Central memory CD8-positive, alpha-beta T cell (primary cell): ENCODE results near the gene MUC22.

Experiments used
- ATAC-seq: fragments of 150-1000 bp; cut with Tn5 transposase; replicated peaks from 2 replicates; pipeline ENCODE4 v1.10.0; 2022; ENCODE audit warnings: mild to moderate bottlenecking, moderate FRiP score, moderate number of reproducible peaks; ENCODE audit not compliant: poor library complexity, severe bottlenecking; ENCODE audit errors: extremely low read depth
- DNase-seq, 2 donors: peaks; one replicate each; pipeline ENCODE4 v3.0.0; 2021; ENCODE audit warnings: low spot score in 2 of 2
- H3K27ac Mint-ChIP-seq: one replicate; pipeline ENCODE4 v1.8.0; 2022; ENCODE audit warnings: low read depth, mild to moderate bottlenecking, moderate library complexity, mixed read lengths
- H3K27me3 Mint-ChIP-seq: one replicate; pipeline ENCODE4 v1.8.0; 2022; ENCODE audit warnings: mixed read lengths
- H3K36me3 Mint-ChIP-seq: one replicate; pipeline ENCODE4 v1.8.0; 2022; ENCODE audit warnings: mild to moderate bottlenecking, moderate library complexity, mixed read lengths; ENCODE audit not compliant: insufficient read depth
- H3K4me1 Mint-ChIP-seq: one replicate; pipeline ENCODE4 v1.8.0; 2022; ENCODE audit warnings: mixed read lengths
- H3K4me3 Mint-ChIP-seq: one replicate; pipeline ENCODE4 v1.8.0; 2022; ENCODE audit warnings: mild to moderate bottlenecking, moderate library complexity, mixed read lengths
- H3K9me3 Mint-ChIP-seq: one replicate; pipeline ENCODE4 v1.8.0; 2022; ENCODE audit warnings: mixed read lengths

Gene MUC22

GRCh38 chr6:31075528-31075927, 65.3 kb downstream of the MUC22 start:
- no peak for ATAC-seq
- H3K27ac Mint-ChIP-seq, result no peak overlapping the region
- H3K9me3 Mint-ChIP-seq, result no peaks in the 10 kb centered on the region

GRCh38 chr6:31076611-31077010, 66.3 kb downstream of the MUC22 start:
- Mint-ChIP-seq H3K9me3 (no peaks in the 10 kb centered on the region), H3K27ac (no peak overlapping the region), H3K4me3 (no peak overlapping the region), H3K27me3 (no peaks in the 10 kb centered on the region), H3K4me1 (peaks cover 9% of the 10 kb centered on the region), H3K36me3 (no peaks in the 10 kb centered on the region)
- ATAC-seq, result no peak
- no peak for DNase-seq

More at GRCh38 chr6:31075528-31075927, 65.3 kb downstream of the MUC22 start:
- Mint-ChIP-seq H3K36me3 (no peaks in the 10 kb centered on the region), H3K27me3 (no peaks in the 10 kb centered on the region), H3K4me1 (peaks cover 9% of the 10 kb centered on the region), H3K4me3 (no peak overlapping the region)
- DNase-seq, result no peak

- DNase-seq (peak; percentile 38 to 56), ATAC-seq (peak; percentile 67)
- H3K36me3 Mint-ChIP-seq, result no peaks in the 10 kb centered on the region
- H3K9me3 Mint-ChIP-seq, result no peaks in the 10 kb centered on the region
- H3K27ac Mint-ChIP-seq, result no peak overlapping the region
- H3K4me1 Mint-ChIP-seq, result peaks cover 9% of the 10 kb centered on the region
- peaks cover 5% of the 10 kb centered on the region for H3K27me3 Mint-ChIP-seq
- peak overlapping the region; percentile 48 for H3K4me3 Mint-ChIP-seq
These were observed 69.5 kb downstream of the MUC22 start for GRCh38 chr6:31079656-31080261.

GRCh38 chr6:31081872-31082271, 71.6 kb downstream of the MUC22 start:
- DNase-seq (no peak), ATAC-seq (no peak)
- Mint-ChIP-seq H3K4me1 (peaks cover 9% of the 10 kb centered on the region), H3K27me3 (peaks cover 18% of the 10 kb centered on the region), H3K4me3 (no peak overlapping the region), H3K36me3 (no peaks in the 10 kb centered on the region), H3K9me3 (no peaks in the 10 kb centered on the region), H3K27ac (no peak overlapping the region)

GRCh38 chr6:31083742-31084354, 73.6 kb downstream of the MUC22 start:
- H3K9me3 Mint-ChIP-seq, result no peaks in the 10 kb centered on the region
- peaks cover 17% of the 10 kb centered on the region for H3K4me1 Mint-ChIP-seq
- H3K4me3 Mint-ChIP-seq, result no peak overlapping the region
- DNase-seq (no peak), ATAC-seq (no peak)
- no peaks in the 10 kb centered on the region for H3K36me3 Mint-ChIP-seq
- peaks cover 30% of the 10 kb centered on the region for H3K27me3 Mint-ChIP-seq
- H3K27ac Mint-ChIP-seq, result no peak overlapping the region
